GM19099 (cell line): ENCODE results near the gene MDFIC2.

ENCODE experiments used
- POLR2A ChIP-seq: IDR thresholded peaks from 3 replicates; pipeline ENCODE4 v1.6.1; 2011; ENCODE audit warnings: low read depth; ENCODE audit not compliant: insufficient read length; ENCODE audit errors: extremely low read depth

MDFIC2 gene

GRCh38 chr3:70312336-70312735 lies at the start of gene MDFIC2:
Gene MDFIC2, minus strand, starts transcription at chr3:70312638. Its CDS starts 665 bp downstream, at chr3:70311973.
- TF ChIP-seq POLR2A, result no peak

DNA sequence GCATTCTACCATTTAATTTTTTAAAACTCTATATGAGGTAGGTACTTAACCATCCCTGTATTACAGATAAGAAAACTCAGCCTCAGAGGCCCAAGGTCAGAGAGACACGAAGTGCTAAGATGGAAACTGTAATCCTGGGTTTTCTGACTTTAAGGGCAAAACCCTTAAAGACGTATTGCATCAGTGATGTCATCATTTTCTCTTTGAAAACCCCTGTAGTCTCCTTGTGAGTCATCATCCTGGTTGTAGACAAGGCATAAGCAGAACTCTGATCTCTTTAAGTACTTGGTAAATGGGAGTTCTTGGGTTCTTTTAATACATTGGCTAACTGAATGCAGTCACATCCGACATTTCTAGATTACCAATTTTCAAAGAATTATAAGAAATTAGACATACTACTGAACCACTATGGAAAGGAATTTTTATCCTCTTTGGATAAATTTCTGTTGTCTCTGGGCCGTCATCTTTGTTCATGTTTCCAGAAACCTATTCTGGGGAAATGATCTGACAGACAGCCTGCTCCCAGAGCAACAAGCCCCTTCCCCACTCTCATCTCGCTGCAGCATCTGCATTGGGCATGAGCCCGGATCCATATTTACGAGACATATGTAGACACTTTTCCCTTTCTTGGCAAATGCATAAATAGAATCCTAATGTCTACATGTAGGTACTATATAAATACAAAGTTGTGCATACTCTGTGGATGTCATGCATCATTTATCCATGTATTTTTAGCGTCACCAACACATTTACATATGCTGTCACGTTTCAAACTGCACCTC lies 48.7 kb upstream of the MDFIC2 start:
- TF ChIP-seq POLR2A, result no peak

DNA sequence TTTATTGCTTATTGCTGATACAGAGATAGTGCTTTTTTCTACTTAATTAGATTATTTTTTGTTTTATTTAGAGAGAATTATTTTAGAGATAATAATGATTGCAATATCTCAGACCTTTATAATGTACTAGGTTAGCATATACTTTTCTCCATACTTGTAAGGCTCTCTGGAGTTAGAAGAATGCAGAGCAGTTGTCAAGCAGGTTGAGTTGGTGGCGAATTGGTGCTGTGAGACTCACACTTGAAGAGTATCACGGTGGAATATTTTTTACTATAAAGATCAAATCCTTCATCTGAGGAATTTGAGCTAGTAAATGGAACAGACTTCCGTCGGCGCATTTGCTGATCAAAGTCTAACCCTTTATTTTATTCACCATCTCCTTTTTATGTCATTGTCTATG lies 47.3 kb upstream of the MDFIC2 start:
- no peak for TF ChIP-seq POLR2A

DNA sequence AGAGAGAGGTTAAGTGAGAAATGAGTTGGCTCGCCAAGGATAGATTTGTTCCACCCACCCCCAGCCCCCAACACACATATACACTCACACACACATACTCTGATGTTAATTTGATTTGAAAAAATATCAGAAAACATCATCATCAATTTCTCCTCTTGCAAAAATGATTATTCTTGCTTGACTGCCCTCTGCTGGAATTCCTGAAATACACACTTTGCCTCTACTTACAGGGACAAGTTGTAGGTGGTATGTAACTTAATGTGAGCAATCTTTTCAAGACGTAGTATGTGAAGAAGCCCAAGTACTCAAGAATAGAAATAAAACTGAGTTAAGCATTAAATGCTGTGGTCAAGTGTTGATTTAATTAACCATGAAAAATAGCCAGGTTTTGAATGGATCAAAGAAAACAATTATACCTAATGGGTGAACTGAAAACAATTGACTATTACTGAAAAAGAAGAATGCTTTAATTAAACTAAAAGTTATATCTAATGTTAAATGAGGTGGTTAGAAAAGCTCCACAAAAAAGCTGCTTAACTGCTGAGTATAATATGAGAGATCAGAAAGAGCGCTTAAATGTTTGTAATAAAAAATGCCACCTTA lies 46.6 kb upstream of the MDFIC2 start:
- no peak for TF ChIP-seq POLR2A

- TF ChIP-seq POLR2A, result no peak
Observed at GRCh38 chr3:70352215-70352614, 39.8 kb upstream of the MDFIC2 start.

- TF ChIP-seq POLR2A, result no peak
Observed at GRCh38 chr3:70342149-70342548, 29.7 kb upstream of the MDFIC2 start.

GRCh38 chr3:70333080-70333479 lies 20.6 kb upstream of the MDFIC2 start:
- no peak for TF ChIP-seq POLR2A

DNA sequence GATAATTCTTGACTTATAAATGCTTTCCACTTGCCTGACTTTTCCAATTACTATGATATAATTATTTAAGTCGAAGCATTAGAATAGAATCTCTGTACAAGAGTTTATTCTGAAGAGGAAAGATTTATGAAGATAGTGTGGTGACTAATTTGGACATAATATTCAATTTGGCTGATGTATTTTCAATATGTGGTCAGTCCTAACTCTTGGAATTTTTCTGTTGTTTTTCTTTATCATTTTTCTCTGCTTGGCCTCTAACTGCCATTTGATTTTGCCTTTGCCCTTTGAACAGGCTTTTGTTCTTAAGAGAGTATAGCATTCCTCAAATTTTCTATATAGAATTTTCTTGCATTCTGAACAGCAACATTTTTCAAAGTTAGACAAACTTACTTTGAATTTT lies 2.6 kb upstream of the MDFIC2 start:
- TF ChIP-seq POLR2A, result no peak

GRCh38 chr3:70310809-70311208 lies 1.6 kb downstream of the MDFIC2 start:
- no peak for TF ChIP-seq POLR2A

DNA sequence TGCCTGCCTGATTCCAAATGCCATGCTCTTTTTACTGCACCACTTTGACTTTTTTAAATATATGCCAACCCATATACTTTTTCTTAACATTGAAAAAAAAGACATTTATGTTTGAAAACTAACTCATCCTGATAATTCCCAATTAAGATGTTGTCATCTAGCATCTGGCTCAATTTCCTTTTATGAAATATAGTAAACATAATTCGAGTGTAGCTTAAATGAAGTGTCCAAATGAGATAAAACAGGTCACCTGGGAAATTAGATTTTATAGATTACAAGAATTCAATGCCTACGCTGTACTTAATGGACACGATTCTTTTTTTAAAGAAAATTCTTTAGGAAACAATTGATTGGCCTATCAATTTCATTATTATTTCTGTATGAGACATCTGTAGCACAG lies 2.8 kb downstream of the MDFIC2 start:
- TF ChIP-seq POLR2A, result no peak

DNA sequence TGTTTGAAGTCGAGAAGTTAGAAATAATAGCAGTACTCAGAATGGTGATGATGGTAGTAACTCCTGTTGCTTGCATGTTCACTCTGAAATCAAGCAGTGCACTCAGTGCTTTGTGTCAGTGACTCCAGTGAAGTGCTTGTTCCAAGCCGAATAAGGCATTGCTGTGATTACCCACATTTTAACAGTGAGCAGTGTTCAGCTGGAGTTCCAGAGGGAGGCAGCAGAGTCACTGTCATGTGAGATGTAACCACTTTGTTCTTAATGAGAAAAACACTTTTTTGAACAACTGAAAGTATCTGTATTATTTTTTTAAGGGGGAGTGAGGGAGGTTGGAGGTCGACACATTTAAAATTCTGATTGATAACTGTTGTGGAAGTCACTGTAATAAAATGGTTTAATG lies 3.7 kb downstream of the MDFIC2 start:
- TF ChIP-seq POLR2A, result no peak

GRCh38 chr3:70306736-70307135 lies 5.7 kb downstream of the MDFIC2 start:
- no peak for TF ChIP-seq POLR2A

- TF ChIP-seq POLR2A, result no peak
Observed at GRCh38 chr3:70298385-70298784, 14.1 kb downstream of the MDFIC2 start.

DNA sequence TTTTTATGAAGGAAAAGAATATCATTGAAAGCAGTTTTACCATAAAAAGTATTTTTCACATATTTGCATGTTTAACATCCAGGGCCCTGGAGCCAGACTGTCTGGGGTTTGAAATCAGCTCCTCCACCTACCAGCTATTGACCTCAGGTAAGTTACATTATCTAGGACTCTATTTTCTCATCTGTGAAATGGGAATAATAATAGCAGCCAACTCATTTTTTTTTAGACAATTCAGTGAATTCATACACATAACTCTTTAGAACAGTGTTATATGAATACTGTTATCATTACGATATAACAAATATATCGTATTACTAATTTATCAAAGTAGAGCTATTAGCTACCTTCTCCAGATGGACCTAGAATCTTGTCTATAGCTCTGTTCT lies 21.3 kb downstream of the MDFIC2 start:
- no peak for TF ChIP-seq POLR2A

- TF ChIP-seq POLR2A, result no peak
Observed at GRCh38 chr3:70281663-70282062, 30.8 kb downstream of the MDFIC2 start.

- no peak for TF ChIP-seq POLR2A
Observed at GRCh38 chr3:70277304-70277703, 35.1 kb downstream of the MDFIC2 start.
